Amniotic stem cell (primary cell): ENCODE measurements around the gene TMCC1.
A peak's percentile ranks its signal among the peaks of the same experiment; 100 is the strongest.
"Not testable (repeated sequence)": the region's sequence is repeated elsewhere in the genome, so short reads cannot be mapped to it uniquely, and the experiment has no call there.

Experiments
- DNase-seq: peaks from one replicate; lab custom pipeline; 2025; lab: John Stamatoyannopoulos, UW

The TMCC1 gene

GRCh38 chr3:129622933-129623332, 270.6 kb downstream of the TMCC1 start:
- no peak for DNase-seq

DNA sequence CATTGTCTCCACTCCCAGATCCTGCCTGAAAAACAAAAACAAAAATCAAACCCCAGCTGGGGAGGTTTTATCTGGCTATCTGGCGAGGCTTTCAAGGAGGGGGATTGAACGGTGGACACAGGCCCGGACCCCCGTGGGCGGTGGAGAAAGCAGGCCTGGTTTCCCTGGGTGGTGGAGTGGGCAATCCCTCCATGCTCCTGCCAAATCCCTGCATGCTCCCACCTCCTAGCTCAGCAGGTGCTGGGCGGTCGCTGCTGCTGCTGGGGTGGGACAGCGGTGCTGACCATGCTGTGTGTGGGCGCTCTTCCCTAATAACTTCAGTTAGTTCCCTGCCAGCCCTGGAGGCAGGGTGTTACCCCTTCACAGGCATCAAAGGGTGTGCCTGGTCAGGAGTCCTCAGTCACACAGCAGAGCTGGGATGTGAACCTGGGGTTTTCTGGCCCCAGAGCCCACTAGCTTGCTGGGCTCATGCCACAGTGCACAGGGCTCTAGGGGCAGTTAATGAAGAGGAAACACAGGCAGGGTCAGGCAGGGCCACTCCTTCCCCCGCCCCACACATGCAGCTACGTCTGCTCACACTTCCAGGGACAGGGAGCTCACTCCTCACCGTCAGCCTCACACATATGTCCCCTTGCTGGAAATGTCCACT, 271.2 kb downstream of the TMCC1 start:
- DNase-seq, result no peak

GRCh38 chr3:129621626-129622225, 271.8 kb downstream of the TMCC1 start:
- no peak for DNase-seq

DNA sequence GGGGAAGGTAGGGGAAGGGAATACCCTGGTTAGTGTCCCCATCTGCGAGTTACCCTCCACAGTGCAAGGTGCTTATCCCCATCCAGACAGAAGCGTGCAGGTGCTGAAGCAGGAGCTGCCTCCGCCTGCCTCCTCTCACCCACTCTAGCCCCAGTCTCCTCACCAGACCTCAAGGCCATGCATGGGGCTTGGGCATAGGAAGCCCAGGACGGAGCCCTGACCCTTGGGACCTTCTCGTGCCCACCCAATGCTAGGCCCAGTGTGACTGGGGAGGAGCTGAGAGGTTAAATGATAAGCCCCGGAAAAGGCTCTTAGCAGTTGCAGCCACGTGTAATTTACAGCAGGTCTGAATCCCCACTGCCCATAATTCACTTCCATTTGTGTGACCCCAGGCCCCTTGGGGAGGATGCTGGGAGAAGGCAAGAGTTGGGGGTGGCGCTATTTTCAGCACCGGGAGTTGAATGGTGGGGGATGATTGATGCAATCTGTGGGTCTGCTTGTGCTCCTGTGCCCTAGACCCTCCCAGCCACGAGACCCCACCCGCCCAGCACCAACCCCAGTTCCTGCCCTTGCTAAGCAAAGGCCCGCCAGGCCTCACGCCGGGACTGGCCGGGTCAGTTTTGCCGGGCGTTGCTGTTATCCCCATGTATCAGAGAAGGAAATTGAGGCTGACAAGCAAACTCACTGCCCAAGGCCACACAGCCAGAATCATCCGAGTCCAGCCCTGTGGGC, 272.5 kb downstream of the TMCC1 start:
- no peak for DNase-seq

DNA sequence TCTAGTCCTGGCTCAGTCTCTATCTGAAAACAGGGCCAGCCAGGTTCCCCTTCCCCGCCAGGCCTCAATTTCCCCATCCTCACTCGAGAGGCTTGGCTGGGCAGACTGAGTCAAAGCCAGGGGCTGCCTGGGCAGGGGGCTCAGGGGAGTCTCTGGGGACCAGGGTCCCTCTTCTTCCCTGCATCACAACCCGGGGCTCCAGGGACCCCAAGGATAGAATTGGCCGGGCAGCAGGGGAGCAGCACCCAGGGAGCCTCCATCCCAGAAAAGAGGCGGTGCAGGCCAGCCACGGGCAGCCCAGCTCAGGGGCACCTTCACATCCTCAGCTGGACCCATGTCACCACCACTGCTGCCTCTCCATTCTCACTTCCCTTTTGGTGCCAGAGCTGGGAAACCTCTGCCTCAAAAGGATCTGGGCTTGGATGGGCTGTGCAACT, 273.8 kb downstream of the TMCC1 start:
- DNase-seq, result no peak

DNA sequence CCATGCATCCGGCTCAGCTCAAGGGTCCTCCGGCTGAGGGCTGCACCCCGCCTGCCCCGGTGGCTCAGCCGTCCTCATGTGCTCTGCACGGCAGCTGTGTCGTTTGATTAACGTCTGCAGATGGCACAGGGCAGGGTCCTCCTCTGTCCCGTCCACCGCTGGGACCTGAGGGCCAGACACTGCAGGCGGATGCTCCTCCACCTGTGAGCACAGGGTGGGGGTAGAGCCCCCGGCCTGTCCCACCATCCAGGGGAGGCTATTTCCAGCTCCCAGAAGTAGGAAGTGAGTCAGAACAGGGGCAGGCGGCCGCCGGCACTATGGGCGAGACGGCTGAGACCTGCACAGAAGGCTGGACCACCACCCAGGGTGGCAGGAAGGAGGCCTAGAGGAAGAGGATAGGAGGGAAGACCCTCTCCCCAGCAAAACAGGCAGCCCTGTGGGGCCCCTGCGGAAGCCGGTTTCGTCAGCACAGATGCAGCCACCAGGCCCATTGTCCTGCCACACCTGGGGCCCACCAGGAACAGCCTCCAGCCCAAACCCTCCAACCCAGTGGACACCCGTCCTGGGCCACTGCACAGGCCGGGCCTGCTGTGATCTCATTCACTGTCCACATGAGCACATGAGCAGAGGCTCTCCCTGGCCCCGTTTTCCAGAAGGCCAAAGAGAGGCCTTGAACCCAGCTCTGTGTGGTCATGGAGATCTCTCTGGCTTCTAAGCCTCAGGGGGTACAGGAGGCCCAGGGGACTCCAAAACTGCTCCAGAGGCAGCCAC, 274.4 kb downstream of the TMCC1 start:
- DNase-seq, result no peak

GRCh38 chr3:129618186-129618820, 275.2 kb downstream of the TMCC1 start:
- no peak for DNase-seq

DNA sequence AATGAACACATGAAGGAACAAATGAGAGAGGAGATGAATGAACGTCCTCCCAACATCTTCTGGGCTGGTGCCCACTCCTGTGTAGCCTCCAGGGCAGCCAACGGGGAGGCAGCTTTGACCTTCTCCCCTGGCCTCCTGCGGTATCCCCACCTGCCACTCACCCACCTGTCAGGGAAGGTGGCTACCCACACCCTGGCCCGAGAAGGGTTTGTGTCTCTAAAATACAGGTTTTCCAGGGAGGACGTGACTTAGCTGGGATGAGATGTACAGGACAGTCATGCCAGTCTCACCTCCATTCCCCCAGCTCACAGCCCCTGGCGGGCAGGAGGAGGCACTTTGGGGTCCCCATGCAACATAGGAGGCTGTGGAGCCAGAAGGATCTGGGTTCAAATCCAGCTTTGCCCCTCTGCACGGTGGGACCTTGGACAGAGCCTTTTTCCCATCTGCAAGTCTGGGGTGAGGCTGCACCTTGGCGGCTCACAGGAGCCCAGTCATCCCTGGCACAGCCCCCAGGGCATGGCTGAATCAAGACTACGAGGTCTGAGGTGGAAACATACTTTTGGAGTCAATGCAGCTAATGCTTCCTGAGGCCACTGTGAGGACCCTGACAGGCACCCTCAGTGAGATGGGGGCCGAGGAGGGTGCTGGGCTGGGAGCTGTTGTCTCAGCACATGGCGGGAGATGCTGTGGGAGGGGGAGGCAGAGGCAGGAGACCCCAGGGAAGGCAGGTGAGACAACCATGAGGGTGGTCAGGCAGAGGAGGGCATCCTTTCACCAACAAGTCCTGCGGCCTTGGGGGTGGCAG, 275.9 kb downstream of the TMCC1 start:
- no peak for DNase-seq

DNA sequence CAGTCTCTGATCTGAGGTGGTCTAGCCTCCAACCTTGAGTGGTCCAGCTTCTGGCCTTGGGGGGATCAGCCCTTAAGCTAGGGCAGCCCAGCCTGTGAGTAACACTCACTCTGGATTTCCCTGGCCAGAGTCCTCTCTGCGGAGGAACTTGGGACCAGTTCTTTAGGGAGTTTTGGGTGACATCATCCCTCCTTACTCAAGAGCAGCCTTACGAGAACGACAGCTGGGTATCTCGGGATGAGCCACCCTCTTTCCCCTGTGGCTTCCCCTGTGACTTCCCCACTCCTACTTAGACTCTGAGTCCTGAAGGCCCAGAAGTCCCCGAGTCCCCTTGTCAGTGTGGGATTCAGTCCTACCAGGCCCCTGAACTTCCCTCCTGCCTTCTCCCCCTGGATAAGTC, 276.8 kb downstream of the TMCC1 start:
- DNase-seq, result no peak

DNA sequence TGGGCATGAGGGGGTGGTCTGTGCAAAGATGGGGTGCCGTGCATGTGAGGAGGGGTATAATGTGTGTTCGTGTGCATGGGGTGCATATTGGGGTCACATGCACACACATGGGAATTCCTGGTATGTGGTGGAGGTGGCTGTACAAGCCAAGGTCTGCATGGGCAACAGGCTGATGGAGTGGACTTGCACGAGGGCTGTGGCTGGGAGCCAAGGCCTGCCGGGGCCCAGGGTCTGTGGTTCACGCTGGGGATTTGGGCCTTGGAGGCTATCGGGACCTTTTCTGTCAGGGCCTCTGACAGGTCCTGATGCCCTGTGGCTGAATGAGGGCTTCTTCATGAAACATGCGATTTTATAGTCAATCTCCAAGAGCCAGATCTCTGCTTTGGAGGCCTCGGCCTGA, 277.2 kb downstream of the TMCC1 start:
- DNase-seq, result no peak

DNA sequence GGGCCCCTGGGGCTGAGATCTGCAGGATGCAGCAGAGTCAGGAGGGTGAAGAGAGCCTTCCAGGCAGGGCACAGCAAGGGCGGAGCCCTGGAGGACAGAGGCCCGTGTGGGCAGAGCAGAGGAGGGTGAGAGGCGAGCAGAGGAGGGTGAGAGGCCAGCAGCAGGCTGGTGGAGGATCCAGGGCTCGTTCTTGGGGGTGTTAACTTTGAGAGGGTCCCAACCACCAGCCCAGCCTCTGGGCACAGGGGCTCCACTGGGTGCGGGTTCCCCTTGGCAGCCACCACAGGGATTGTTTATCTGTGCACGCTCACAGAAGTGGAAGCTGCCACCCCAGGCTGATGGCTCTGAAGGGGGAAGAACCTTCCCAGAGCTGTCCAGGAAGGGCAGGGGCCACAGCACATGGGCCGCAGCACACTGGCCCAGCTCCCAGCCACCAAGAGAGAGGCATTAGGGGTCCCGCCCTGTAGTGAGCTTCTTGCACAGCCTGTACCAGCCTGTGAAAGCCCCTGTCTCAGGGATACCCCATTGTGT, 277.7 kb downstream of the TMCC1 start:
- no peak for DNase-seq

GRCh38 chr3:129614927-129615363, 278.6 kb downstream of the TMCC1 start:
- no peak for DNase-seq

DNA sequence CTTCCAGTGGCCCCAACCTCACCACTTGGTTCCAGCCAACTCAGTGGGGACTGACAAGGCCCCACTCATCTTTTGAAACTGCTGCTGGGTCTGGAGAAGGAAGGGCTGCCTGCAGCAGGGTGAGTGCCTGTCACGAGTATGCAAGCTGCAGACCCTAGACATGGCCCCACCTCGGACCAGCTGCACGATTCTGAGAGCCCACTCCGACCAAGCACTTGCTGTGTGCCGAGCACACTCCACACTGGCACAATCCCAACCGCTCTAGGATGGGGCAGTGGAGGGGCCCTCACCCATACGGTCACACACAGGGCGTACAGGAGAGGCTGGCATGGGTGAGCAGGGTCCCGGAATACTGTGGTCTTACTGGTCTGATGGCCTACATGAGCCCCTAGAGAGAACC, 279.1 kb downstream of the TMCC1 start:
- DNase-seq, result no peak

DNA sequence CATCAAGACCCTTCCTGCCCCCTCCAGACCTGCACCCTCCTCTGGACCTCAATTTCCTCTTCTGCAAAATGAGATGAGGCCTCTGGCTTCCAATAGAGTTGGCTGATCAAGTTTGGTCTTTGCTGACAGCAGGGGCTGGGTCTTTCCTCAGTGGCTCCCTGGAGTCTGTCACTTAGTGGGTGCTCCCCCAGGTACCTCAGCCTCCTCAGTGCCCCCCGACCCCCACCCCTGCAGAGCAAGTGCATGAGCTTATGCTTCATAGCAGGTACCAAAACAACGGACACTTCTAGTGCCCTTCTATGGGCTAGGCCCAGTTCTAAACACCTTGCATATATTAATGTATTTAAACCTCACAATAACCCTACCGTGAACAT, 280.2 kb downstream of the TMCC1 start:
- no peak for DNase-seq

- DNase-seq, result no peak
Observed at GRCh38 chr3:129612534-129613366, 280.8 kb downstream of the TMCC1 start.

GRCh38 chr3:129611812-129612533, 281.5 kb downstream of the TMCC1 start:
- peak; percentile 32 for DNase-seq

GRCh38 chr3:129611446-129611800, 282.1 kb downstream of the TMCC1 start:
- no peak for DNase-seq

- DNase-seq, result not testable (repeated sequence)
Observed at GRCh38 chr3:129610794-129611445, 282.6 kb downstream of the TMCC1 start.

GRCh38 chr3:129610276-129610675, 283.2 kb downstream of the TMCC1 start:
- no peak for DNase-seq
